Measurements from ENCODE around the gene PIEZO1.
"Not testable (repeated sequence)": the region's sequence is repeated elsewhere in the genome, so short reads cannot be mapped to it uniquely, and the experiment has no call there.

PIEZO1 gene, protein sequence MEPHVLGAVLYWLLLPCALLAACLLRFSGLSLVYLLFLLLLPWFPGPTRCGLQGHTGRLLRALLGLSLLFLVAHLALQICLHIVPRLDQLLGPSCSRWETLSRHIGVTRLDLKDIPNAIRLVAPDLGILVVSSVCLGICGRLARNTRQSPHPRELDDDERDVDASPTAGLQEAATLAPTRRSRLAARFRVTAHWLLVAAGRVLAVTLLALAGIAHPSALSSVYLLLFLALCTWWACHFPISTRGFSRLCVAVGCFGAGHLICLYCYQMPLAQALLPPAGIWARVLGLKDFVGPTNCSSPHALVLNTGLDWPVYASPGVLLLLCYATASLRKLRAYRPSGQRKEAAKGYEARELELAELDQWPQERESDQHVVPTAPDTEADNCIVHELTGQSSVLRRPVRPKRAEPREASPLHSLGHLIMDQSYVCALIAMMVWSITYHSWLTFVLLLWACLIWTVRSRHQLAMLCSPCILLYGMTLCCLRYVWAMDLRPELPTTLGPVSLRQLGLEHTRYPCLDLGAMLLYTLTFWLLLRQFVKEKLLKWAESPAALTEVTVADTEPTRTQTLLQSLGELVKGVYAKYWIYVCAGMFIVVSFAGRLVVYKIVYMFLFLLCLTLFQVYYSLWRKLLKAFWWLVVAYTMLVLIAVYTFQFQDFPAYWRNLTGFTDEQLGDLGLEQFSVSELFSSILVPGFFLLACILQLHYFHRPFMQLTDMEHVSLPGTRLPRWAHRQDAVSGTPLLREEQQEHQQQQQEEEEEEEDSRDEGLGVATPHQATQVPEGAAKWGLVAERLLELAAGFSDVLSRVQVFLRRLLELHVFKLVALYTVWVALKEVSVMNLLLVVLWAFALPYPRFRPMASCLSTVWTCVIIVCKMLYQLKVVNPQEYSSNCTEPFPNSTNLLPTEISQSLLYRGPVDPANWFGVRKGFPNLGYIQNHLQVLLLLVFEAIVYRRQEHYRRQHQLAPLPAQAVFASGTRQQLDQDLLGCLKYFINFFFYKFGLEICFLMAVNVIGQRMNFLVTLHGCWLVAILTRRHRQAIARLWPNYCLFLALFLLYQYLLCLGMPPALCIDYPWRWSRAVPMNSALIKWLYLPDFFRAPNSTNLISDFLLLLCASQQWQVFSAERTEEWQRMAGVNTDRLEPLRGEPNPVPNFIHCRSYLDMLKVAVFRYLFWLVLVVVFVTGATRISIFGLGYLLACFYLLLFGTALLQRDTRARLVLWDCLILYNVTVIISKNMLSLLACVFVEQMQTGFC (N-terminal part only)

DNA sequence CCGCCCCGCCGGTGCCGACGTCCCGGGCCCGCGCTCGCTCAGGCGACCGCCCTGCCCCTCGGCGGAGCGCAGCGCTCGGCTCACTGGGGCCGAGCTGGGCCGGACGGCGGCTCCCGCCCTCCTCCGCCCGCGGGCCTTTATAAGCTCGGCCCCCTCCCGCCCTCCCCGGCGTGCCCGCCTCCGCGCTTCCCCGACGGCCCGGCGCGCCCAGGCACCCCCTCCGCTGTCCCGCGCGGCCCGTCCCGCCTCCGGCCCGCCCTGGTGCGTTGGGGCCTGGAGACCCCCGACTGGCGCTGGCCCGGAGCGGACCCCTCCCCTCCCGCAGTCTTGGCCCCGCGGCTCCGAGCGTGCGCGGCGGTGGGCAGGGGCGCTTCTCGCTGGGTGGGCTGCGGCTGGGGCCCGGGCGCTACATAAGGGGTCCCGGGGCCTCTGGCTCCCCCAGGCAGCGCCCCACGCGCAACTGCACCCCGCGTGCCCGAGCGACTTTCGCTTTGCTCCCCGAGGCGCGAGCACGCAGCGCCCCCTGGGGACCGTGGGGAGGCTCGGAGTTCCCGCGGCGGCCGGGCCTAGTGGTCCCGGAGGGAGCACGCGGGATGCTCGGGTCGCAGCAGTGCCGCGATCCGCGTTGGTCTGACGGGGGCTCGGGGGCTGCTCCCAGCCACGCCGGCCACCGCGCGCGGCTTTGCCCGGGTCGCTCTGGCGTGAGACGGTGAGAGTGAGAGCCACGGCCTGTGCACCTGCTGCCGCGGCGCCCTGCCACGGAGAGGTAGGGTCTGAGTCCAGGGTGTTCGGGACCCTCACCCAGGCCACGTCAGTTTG is at the start of gene PIEZO1:
Gene PIEZO1, minus strand, starts transcription at position 115 of the 819 bp plus-strand sequence. CDS start 256 bp downstream, outside the sequence.
- no peak for DNase-seq

DNA sequence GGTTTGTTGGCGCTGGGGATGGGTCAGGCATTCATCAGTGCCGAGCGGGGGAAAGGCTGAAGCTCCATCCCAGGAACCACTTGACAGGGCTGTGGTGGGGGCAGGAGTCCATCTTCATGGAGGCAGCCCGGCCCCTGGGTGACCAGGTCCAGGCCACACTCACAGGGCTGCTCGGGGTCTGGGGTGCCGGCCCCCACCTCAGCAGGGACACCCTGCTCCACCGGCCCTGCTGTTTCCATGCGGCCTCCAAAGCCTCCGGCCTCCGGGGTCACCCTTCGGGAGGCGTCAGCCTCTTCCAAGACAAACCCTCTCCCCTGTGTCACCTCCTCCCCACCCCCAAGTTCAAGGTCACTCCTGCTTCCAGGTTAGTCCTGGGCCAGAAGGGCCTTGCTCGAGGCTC is 49.6 kb upstream of the PIEZO1 start:
- no peak for DNase-seq

DNA sequence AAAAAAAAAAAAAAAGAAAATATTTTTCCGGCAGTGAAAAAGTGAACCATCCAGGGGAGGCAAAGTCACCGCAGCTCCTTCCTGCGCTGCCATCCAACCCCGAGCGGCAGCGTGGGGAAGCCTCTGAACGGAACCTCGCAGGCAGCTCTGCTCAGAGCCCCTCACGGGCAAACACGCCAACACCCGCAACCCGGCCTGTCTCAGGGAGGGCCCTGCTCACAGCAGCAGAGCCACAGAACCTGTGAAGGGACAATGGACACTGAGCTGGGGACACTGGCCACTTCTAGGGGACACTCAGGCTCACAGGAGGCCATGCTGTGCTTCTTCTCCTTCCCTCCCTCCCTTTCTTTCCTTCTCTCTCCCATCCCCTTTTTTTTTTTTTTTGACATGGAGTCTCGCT is 48.1 kb upstream of the PIEZO1 start:
- DNase-seq = no peak

DNA sequence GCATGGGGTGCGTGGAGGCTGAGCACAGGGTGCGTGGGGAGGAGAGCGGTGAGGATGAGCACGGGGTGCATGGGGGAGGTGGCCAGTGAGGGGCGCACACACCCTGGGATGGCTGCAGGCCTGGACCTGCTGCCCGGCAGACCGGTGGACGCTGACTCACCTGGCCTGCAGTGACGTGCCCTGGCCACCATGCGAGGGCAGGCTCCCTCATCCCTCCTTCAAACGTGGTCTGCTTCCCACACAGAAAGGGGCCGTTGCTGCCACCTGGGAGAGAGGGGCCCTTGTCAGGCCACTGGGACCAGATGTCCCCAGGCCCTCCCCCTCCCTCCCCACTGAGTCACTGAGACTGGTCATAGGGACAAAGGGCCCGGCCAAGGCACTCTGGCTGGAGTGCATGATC is 46.8 kb upstream of the PIEZO1 start:
- DNase-seq = no peak

DNA sequence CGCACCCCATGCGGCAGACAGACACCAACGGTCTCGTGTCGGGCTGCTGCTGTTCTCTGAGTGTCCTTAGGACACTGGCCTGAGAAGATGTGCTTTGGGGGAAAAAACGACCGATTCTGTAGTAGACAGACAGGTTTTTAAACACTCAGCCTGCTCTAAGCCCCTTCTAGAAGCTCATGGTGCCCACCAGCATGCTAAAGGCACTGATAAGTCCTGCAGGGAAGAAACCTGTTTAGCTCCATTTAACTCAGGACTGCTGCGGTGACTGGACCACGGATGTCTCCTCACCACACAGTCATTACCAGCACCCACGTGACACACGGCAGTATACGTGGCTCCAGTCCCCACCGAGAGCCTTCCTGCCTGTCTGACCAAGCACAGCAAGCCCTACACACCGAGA is 45.8 kb upstream of the PIEZO1 start:
- DNase-seq = no peak

DNA sequence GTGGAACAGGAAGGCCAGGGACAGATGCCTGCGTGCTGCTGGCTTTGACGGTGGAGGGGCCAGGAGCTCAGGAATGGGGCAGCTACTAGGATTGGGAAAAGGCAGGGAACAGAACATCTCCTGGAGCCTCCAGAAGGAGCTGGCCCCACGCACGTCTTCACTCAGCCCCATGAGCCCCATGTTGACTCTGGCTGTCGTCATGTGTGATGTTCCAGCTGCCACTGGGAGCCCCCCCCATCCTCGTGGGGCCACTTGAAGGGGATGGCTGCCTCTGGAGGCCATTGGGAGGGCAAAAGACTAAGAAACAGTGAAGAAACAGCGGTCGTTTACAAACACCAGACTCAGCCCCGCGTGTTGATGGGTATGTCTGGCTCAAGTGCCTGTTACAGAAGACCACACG is 45.2 kb upstream of the PIEZO1 start:
- no peak for DNase-seq

DNA sequence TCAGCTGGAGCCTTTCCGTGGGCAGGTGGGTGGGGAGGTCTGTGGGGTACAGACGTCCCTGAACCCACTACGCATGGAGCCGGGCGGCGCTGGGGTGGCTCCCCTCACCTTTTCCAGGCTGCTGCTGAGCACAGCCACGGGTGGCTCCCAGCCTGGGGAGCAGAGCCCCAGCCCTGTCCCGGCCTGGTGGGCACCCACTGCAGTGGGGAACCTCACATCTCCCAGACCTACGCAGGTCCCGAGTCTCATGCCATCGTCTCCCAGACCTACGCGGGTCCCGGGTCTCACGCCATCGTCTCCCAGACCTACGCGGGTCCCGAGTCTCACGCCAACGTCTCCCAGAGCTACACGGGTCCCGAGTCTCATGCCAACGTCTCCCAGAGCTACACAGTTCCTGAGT is 43.7 kb upstream of the PIEZO1 start:
- no peak for DNase-seq

DNA sequence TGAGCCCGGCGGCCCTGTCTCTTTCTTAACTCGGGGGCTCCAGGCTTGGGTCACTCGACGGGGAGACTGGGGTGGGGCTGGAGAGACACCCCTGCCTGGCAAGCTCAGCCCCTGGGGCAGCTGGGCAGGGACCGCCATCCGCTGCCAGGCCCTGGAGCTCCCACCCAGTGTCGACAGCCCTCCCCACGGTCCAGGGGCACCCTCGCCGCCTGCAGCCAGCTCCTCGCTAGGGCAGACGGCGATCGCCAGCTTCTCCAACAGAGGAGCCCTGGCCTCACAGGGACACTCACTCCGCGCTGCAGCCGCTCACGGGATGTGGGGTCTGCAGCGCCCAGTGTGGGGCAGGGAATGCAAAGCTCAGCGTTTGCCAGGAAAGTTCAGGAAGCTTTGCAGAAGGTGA is 42.7 kb upstream of the PIEZO1 start:
- DNase-seq = no peak

DNA sequence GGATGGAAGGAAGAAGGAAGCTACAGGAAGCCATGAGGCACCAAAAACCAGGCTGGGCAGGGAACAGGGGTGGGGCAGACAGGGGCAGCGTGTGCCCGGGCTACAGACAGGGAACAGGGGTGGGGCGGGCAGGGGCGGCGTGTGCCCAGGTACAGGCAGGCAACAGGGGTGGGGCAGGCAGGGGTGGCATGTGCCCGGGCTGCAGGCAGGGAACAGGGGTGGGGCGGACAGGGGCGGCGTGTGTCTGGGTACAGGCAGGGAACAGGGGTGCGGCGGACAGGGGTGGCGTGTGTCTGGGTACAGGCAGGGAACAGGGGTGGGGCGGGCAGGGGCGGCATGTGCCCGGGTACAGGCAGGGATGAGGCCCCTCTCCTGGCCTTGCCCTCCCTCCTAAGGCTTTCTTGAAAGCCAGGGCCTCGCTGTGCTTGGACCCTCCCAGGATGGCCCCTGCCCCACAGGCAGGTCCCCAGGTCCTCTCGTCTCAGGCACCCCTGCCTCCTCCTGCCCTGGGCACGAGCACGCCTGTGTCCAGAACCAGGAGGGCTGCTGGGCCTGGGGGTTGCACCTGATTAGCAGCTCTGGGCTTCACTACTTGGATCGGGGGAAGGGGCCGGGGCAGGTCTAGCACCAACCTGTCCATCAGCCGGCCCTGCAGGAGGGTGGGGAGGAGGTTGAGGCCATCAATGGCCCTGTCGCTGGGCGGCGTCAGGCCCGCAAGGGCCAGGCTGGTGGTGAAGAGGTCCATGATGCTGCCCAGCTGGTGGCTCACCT is 41.2 kb upstream of the PIEZO1 start:
- DNase-seq = no peak

DNA sequence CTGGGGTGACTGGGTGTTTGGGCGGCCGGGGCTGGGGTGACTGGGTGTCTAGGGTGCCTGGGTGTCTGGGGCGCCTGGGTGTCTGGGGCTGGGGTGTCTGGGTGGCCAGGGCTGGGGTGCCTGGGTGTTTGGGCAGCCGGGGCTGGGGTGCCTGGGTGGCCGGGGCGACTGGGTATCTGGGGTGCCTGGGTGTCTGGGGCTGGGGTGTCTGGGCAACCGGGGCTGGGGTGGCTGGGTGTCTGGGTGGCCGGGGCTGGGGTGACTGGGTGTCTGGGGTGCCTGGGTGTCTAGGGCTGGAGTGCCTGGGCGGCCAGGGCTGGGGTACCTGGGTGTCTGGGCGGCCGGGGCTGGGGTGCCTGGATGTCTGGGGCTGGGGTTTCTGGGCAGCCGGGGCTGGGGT is 40.1 kb upstream of the PIEZO1 start:
- DNase-seq = no peak

DNA sequence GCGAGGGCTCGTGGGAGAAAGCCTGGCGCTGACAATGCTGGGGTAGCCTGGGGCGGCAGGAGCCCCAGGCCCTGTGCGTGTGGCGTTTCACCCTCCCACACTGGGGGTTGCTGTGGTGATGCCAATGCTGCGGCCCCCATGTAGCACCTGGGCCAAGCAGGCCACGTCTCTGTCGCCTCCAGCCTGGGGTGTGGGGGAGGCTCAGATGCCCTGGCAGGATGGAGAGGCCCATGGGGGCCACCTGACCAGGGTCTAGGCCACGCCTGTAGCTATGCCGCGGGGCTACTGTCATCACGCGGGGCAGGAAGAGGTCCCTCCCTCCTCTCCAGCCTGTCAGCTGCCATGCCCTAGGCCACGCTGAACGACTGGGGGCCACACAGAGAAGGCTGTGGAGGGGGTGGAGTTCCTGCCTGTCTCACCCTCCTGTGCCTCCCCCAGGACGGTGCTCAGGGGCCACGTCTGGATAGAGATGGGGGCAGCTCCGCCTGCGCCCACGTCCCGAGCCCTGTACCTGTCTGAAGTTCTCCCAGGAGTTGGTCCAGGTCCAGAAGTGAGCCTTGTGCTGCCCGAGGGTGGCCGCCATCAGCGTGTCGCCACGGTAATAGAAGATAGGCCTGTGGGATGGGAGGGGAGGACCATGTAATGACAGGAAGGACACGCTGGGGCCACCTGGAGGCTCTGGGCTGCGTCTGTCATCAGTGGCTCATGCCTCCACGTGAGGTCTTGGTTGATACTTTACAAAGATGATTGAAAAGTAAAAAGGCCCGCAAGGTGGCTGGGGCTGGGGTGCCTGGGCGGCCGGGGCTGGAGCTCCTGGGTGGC is 39.4 kb upstream of the PIEZO1 start:
- DNase-seq = no peak

DNA sequence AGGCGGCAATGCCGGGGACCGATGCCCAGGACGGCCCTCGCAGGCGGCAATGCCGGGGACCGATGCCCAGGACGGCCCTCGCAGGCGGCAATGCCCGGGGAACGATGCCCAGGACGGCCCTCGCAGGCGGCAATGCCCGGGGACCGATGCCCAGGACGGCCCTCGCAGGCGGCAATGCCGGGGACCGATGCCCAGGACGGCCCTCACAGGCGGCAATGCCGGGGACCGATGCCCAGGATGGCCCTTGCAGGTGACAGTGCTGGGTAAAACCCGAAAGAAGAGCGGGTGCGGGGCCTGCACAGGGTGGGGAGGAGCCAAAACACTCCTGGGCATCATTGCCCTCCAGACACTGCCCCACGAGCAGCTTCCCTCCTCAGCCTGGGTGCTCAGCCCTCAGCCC is 38.6 kb upstream of the PIEZO1 start:
- DNase-seq = not testable (repeated sequence)

DNA sequence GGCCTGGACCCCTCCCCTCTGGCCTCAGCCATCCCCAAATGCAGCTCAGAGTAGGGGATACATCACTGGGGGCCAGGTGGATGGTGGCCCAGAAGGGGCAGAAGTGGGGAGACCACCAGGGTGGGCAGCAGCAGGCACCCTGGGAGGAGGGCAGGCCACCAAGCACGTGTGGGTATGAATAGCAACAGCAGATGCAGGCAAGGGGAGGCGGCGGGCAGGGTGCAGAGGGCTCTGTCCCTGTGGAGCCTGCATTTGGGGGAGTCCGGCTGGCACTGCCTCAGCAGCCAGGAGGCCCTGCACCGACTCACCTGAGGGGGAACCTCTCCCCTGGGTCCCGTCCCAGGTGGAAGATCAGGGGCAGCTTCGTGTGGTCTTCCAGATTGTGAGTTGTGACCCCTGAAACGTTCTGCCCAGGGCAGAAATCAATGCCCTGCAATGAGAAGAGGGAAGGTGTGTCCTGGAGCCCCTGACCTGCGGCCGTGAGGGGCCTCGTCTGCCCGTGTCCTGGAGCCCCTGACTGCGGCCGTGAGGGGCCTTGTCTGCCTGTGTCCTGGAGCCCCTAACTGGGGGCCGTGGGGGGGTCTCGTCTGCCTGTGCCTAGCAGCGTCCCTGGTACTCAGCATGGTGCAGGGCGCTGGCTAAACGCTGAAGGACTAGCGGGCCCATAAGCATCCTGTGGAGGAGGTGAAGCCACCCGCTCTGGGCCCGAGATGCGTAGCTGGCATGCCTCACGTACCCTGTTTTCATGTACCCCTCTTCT is 37.4 kb upstream of the PIEZO1 start:
- no peak for DNase-seq

DNA sequence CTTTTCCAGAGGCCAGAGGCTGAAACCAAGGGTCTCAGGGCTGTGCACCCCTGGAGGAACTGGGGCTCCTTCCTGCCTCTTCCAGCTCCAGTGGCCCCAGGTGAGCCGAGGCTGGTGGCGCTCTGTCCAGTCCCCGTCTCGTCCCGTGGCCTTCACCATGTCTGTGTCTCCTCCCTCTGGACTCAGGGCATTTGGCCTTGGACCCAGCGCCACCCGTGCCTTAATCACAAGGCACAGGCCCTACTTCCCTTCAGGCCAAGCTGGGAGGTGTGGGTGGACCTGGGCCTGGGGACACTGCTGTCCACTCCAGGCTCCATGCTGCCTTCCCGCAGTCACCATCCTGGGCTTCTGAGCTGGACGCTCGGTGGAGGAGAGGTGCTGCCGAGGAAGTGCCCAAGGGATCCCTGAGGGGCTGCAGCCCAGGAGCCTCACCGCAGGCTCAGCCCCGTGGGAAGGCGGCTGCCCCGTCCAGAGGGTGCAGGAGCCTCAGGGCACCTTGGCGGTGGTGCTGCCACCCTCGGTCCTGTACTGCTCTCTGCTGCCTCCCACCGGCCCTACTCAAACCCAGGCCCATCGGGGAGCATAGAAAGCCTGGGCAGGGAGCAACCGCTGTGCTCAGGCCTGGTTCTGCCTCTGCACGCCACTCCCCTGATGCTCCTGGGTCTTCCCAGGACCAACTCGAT is 36.3 kb upstream of the PIEZO1 start:
- no peak for DNase-seq

DNA sequence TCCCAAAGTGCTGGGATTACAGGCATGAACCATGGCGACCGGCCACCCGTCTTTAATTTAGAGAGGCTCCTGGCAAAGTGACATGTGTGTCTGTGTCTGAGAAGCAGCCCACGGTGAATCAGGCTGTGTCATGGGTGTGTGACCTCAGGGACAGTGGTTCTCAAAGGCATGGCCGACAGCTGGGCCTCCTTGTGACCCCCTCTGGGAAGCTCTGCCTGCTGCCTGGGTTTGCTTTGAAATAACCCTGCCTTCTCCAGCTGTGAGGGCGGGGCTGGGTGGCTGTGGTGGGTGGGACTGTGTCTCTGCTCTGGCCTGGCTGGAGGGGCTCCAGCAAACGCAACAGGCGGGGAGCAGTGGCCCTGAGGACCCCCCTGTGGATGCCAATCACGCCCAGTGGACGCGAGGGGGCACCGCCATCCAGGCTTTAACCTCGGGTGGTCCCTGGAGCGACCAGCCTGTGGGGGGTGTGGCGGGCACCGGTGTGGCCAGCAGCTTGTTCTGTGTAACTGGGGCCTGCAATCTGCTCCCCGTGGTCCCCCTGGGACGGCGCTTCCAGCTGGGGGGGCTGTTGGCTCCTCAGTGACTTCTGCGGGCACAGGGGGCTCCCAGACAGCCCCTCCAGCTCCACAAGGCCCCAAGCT is 35.5 kb upstream of the PIEZO1 start:
- DNase-seq = no peak

DNA sequence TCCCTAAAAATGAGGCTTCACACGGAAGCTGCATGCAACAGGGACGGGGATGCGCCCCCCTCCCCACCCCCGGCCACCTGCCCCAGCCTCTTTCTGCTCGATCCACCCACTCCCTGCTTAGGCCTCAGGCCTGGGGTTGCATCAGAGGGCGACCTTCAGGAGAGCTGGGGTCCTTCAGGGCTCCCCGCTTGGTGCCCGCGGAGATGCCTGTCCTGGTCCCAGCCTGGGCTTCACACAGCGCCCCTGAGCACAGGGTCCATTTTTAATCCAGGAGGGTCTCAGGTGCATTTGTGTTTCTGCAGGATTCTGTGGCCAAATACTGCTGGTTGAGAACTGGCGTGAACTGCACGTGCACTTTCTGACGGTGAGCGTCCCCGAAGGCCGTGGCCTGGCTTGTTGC is 34.1 kb upstream of the PIEZO1 start:
- DNase-seq = no peak

DNA sequence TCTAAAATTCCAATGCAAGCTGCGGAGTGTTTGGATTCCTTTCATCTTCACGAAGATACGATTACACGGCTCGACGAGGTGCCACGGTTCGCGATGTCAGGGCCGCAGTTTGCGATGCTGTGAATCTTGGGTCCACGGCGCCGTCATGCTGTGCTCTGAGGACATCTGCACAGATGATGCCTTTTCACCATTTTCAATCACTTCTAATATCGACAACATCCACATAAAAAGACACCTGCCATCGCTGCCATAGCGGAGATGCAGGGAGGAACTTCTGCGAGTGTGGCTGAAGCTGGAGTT is 33.5 kb upstream of the PIEZO1 start:
- DNase-seq = no peak

DNA sequence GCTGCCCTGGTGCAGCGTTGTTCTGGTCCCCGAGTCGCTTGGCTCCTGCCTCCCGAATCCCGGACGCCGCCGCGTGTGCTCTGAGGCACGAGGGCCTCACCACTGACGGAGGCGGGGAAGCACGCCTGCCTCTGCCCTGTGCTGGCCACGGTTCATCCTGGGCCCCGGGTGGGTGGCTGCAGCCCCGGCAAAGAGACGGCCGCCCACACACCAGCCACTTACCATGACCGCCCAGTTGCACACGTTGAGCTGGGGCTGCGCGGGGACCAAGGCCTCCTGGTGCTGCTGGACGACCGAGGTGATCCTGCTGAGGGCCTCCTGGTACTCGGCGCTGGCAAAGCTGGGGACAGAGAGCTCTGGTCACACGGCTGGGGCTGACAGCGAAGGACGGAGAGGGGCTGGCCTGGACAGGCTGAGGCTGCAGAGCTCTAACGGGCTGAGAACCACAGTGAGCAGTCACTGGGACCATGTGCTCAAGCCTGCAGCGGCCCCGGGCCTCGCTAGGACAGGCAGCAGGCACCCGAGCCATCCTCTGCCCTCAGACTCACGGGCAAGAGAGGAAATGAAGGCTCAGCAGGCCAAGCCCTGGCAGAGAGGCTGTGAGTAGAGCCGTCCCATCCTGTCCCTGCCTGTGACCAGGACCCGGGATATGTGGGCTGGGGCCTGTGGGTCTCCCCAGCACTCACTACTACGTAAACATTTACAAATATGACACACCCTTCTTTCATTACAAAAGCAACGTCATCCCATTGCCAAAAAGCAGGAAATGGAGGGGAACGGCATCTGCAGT is 33.0 kb upstream of the PIEZO1 start:
- DNase-seq = no peak

Measured in NCI-H1092 (cell line).